Right renal pelvis (tissue), 4 donors: ENCODE results near the gene THSD4. TPM values are rescaled to one million over a fixed set of nuclear protein-coding genes. Genes with fewer than 3 reads are reported as not detected.

Experiments used
- DNase-seq, 4 donors: peaks; one replicate each; pipeline ENCODE4 v3.0.0-alpha.2; 2013; ENCODE audit warnings: low read depth in 4 of 4, low spot score in 3 of 4, missing footprints in 1 of 4
- polyA plus RNA-seq, 4 donors: library from polyadenylated mRNA; unstranded; fragments of 120-200 nt; gene quantifications; one replicate each; pipeline ENCODE4 v1.2.1, GENCODE V29; 2013; ENCODE audit not compliant: insufficient read length in 4 of 4

Gene THSD4
- polyA plus RNA-seq, 4 donors = 32.7 to 45.9 (median 35.6) TPM

GRCh38 chr15:71776304-71776703 lies 661.0 kb downstream of the THSD4 start:
- no peak for DNase-seq

GRCh38 chr15:71777216-71777943 lies 662.1 kb downstream of the THSD4 start:
- DNase-seq = no peak

GRCh38 chr15:71779073-71779797 lies 664.0 kb downstream of the THSD4 start:
- DNase-seq = no peak

- peak in 3 of 4 donors; percentile 43 to 47 (median 45) for DNase-seq
Observed at GRCh38 chr15:71780115-71780976, 665.1 kb downstream of the THSD4 start.

GRCh38 chr15:71781179-71781964 lies 666.1 kb downstream of the THSD4 start:
- no peak for DNase-seq

GRCh38 chr15:71781965-71782265 lies 666.6 kb downstream of the THSD4 start:
- DNase-seq = no peak

- no peak for DNase-seq
Observed at GRCh38 chr15:71782422-71783165, 667.3 kb downstream of the THSD4 start.

GRCh38 chr15:71784719-71785118 lies 669.4 kb downstream of the THSD4 start:
- DNase-seq = no peak

- DNase-seq = no peak
Observed at GRCh38 chr15:71785996-71786395, 670.7 kb downstream of the THSD4 start.

- DNase-seq = no peak
Observed at GRCh38 chr15:71786673-71787072, 671.4 kb downstream of the THSD4 start.

- DNase-seq = no peak
Observed at GRCh38 chr15:71788646-71789579, 673.6 kb downstream of the THSD4 start.

GRCh38 chr15:71789616-71790015 lies 674.3 kb downstream of the THSD4 start:
- no peak for DNase-seq

GRCh38 chr15:71790081-71790480 lies 674.8 kb downstream of the THSD4 start:
- no peak for DNase-seq

GRCh38 chr15:71791975-71792374 lies 676.7 kb downstream of the THSD4 start:
- no peak for DNase-seq

GRCh38 chr15:71792521-71792920 lies 677.2 kb downstream of the THSD4 start:
- no peak for DNase-seq

- no peak for DNase-seq
Observed at GRCh38 chr15:71798641-71799040, 683.4 kb downstream of the THSD4 start.

GRCh38 chr15:71800190-71800589 lies 684.9 kb downstream of the THSD4 start:
- DNase-seq = no peak

- DNase-seq = peak; percentile 70 to 73 (median 70)
Observed at GRCh38 chr15:71800835-71801745, 685.8 kb downstream of the THSD4 start.
